Neural cell (in vitro differentiated cells): ENCODE data around the gene ACTN4.

Experiments
- TF ChIP-seq, protein P1 (sequence below): fragments of 450-650 bp; IDR thresholded peaks from 2 replicates; pipeline ENCODE4 v1.5.1; 2014; ENCODE audit warnings: antibody characterized with exemption, mild to moderate bottlenecking, moderate library complexity; ENCODE audit not compliant: poor library complexity, severe bottlenecking
- TF ChIP-seq, protein P2 (sequence below): IDR thresholded peaks from 2 replicates; pipeline ENCODE4 v1.6.1; 2012; ENCODE audit warnings: borderline replicate concordance

DNA sequence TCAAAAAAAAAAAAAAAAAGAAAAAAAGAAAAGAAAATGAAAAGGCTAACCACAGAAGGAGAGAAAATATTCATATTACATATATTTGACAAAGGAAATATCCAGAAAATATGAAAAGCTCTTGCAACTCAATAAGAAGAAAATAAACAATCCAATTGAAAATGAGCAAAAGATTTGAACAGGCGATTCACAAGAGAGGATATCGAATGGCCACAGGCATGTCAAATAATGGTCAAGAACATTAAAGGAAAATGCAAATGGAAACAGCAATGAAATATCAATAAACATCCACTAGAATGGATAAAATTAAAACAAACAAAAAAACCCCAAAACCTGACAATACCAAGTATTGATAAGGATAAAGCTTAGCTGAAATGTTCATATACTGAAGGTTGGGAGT, 117.8 kb downstream of the ACTN4 start:
- TF ChIP-seq, protein P1, sequence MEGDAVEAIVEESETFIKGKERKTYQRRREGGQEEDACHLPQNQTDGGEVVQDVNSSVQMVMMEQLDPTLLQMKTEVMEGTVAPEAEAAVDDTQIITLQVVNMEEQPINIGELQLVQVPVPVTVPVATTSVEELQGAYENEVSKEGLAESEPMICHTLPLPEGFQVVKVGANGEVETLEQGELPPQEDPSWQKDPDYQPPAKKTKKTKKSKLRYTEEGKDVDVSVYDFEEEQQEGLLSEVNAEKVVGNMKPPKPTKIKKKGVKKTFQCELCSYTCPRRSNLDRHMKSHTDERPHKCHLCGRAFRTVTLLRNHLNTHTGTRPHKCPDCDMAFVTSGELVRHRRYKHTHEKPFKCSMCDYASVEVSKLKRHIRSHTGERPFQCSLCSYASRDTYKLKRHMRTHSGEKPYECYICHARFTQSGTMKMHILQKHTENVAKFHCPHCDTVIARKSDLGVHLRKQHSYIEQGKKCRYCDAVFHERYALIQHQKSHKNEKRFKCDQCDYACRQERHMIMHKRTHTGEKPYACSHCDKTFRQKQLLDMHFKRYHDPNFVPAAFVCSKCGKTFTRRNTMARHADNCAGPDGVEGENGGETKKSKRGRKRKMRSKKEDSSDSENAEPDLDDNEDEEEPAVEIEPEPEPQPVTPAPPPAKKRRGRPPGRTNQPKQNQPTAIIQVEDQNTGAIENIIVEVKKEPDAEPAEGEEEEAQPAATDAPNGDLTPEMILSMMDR: no peak
- TF ChIP-seq, protein P2, sequence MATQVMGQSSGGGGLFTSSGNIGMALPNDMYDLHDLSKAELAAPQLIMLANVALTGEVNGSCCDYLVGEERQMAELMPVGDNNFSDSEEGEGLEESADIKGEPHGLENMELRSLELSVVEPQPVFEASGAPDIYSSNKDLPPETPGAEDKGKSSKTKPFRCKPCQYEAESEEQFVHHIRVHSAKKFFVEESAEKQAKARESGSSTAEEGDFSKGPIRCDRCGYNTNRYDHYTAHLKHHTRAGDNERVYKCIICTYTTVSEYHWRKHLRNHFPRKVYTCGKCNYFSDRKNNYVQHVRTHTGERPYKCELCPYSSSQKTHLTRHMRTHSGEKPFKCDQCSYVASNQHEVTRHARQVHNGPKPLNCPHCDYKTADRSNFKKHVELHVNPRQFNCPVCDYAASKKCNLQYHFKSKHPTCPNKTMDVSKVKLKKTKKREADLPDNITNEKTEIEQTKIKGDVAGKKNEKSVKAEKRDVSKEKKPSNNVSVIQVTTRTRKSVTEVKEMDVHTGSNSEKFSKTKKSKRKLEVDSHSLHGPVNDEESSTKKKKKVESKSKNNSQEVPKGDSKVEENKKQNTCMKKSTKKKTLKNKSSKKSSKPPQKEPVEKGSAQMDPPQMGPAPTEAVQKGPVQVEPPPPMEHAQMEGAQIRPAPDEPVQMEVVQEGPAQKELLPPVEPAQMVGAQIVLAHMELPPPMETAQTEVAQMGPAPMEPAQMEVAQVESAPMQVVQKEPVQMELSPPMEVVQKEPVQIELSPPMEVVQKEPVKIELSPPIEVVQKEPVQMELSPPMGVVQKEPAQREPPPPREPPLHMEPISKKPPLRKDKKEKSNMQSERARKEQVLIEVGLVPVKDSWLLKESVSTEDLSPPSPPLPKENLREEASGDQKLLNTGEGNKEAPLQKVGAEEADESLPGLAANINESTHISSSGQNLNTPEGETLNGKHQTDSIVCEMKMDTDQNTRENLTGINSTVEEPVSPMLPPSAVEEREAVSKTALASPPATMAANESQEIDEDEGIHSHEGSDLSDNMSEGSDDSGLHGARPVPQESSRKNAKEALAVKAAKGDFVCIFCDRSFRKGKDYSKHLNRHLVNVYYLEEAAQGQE: no peak
